ENCODE results near the gene OXSR1. TPM values are rescaled to one million over a fixed set of nuclear protein-coding genes. Genes with fewer than 3 reads are reported as not detected.
A peak's percentile ranks its signal among the peaks of the same experiment; 100 is the strongest.
"Not testable (repeated sequence)": the region's sequence is repeated elsewhere in the genome, so short reads cannot be mapped to it uniquely, and the experiment has no call there.

OXSR1 gene
- total and polyA plus RNA-seq, 10 of the 15 experiments (the other 5 are each of a cell fraction or from before 2014, with no cell fraction given): 12.4 to 54.6 (median 35.7) TPM

DNA sequence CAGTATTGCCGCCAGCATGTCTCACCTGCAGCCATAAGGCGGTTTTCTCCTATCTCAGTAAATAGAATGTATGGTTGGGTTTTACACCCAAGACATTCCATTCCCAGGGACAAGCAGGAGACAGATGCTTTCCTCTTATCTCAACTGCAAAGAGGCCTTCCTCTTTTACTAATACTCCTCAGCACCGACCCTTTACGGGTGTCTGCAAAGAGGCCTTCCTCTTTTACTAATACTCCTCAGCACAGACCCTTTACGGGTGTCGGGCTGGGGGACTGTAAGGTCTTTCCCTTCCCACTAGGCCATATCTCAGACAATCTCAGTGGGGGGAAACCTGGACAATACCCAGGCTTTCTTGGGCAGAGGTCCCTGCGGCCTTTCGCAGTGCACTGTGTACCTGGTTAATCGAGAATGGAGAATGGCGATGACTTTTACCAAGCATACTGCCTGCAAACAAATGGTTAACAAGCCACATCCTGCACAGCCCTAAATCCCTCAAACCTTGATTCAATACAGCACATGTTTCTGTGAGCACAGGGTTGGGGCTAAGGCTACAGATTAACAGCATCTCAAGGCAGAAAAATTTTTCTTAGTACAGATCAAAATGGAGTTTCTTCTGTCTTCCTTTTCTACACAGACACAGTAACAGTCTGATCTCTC, 29.6 kb upstream of the OXSR1 start:
- ChIA-PET CTCF (interaction anchor here (1.1 to 8.2 kb wide), 3 partner anchors 19 to 209 kb away, joined by 4 to 74 read pairs (median 6); partner anchors contain the start of gene OXSR1), RAD21 (ENCODE audit: unreplicated experiment) (interaction anchor here (1.2 to 1.4 kb wide), 2 partner anchors 35 to 131 kb away, joined by 3 to 6 read pairs; no protein-coding TSS in a partner anchor), POLR2A (interaction anchor here (1.1 to 8.8 kb wide), 6 partner anchors 19 to 211 kb away, joined by 3 to 146 read pairs (median 4); partner anchors contain the start of genes OXSR1 and XYLB), SMC1A (ENCODE audit: uncharacterized antibody, unreplicated experiment) (interaction anchor here (0.8 to 8.2 kb wide), 2 partner anchors 29 to 105 kb away, joined by 3 to 92 read pairs; partner anchors contain the start of gene OXSR1)
- BruUV-seq (replicated peaks); H3K9me3 ChIP-seq (replicated peaks; ENCODE audit: control insufficient read depth, insufficient read depth, low read length); DNase-seq (ENCODE audit: low read depth, low spot score); ATAC-seq; H3K27me3 ChIP-seq (replicated peaks in 1 of 2; ENCODE audit: control insufficient read depth in 2 of 2, insufficient read depth in 2 of 2, low read length in 1 of 2); in situ Hi-C loops (cut with MboI); H2AFZ ChIP-seq (ENCODE audit: control insufficient read depth, low read depth, low read length); H4K20me1 ChIP-seq (ENCODE audit: control insufficient read depth, insufficient read depth); FAIRE-seq: not testable (repeated sequence)
- peak overlapping the region; percentile 65 for H3K27ac ChIP-seq (ENCODE audit: control insufficient read depth, insufficient read depth)
- peak overlapping the region; percentile 79 for H3K9ac ChIP-seq (ENCODE audit: control insufficient read depth, insufficient read depth, low read length)
- H3K36me3 ChIP-seq (ENCODE audit: control insufficient read depth in 2 of 2, insufficient read depth in 2 of 2, low read length in 1 of 2): peaks cover 0 to 17% of the 10 kb centered on the region in 2 experiments; a peak in 2 of 4 replicates
- H3K79me2 ChIP-seq (ENCODE audit: control insufficient read depth, insufficient read depth, low read length): peaks cover 59% of the 10 kb centered on the region
- intact Hi-C loops (cut with micrococcal nuclease; ENCODE audit: unreplicated experiment): loop anchor here (5.0 kb wide), 1 partner anchor 77 kb away; no protein-coding TSS in a partner anchor
- peak overlapping the region; percentile 76 for H3K4me3 ChIP-seq
- peaks cover 26% of the 10 kb centered on the region for H3K4me1 ChIP-seq (ENCODE audit: control insufficient read depth, insufficient read depth, low read length)
- TF ChIP-seq SPI1 (IDR thresholded peaks at IDR 0.05; ENCODE audit: borderline replicate concordance, insufficient read depth, low read depth, low read length): peak; percentile 62
- 29% methylated on average over 10 of the region's 10 CpGs for WGBS (ENCODE audit: insufficient coverage, insufficient replicate concordance, low lambda C conversion rate, missing lambda C conversion rate)
- peak overlapping the region; percentile 85 for H3K4me2 ChIP-seq (ENCODE audit: control insufficient read depth, insufficient read depth)

- ATAC-seq (peak; percentile 15), FAIRE-seq (no peak), DNase-seq (ENCODE audit: low read depth, low spot score) (no peak)
- Histone ChIP-seq H3K79me2 (ENCODE audit: control insufficient read depth, insufficient read depth, low read length) (peaks cover 65% of the 10 kb centered on the region), H3K36me3 (ENCODE audit: control insufficient read depth in 2 of 2, insufficient read depth in 2 of 2, low read length in 1 of 2) (peaks cover 0 to 16% of the 10 kb centered on the region in 2 experiments; a peak in 2 of 4 replicates), H2AFZ (ENCODE audit: control insufficient read depth, low read depth, low read length) (peak overlapping the region; percentile 75), H3K9me3 (replicated peaks; ENCODE audit: control insufficient read depth, insufficient read depth, low read length) (no peaks in the 10 kb centered on the region; the same call in 2 of the 3 replicates), H3K4me1 (ENCODE audit: control insufficient read depth, insufficient read depth, low read length) (peaks cover 27% of the 10 kb centered on the region), H3K27ac (ENCODE audit: control insufficient read depth, insufficient read depth) (peak overlapping the region; percentile 65), H3K4me3 (peak overlapping the region; percentile 76), H3K9ac (ENCODE audit: control insufficient read depth, insufficient read depth, low read length) (peak overlapping the region; percentile 79), H3K4me2 (ENCODE audit: control insufficient read depth, insufficient read depth) (peak overlapping the region; percentile 85), H3K27me3 (replicated peaks in 1 of 2; ENCODE audit: control insufficient read depth in 2 of 2, insufficient read depth in 2 of 2, low read length in 1 of 2) (no peaks in the 10 kb centered on the region), H4K20me1 (ENCODE audit: control insufficient read depth, insufficient read depth) (no peaks in the 10 kb centered on the region; the same call in 1 of the 2 replicates)
- SMC1A ChIA-PET (ENCODE audit: uncharacterized antibody, unreplicated experiment): interaction anchor here (0.8 to 8.2 kb wide), 7 partner anchors 19 to 211 kb away, joined by 3 to 92 read pairs (median 4); partner anchors contain the start of genes OXSR1 and XYLB
- RAD21 ChIA-PET (ENCODE audit: unreplicated experiment): interaction anchor here (0.7 to 5.0 kb wide), 11 partner anchors 21 to 210 kb away, joined by 3 to 62 read pairs (median 3); partner anchors contain the start of genes OXSR1 and XYLB
- intact Hi-C loops (cut with micrococcal nuclease; ENCODE audit: unreplicated experiment) (loop anchor here (5.0 kb wide), 1 partner anchor 76 kb away; no protein-coding TSS in a partner anchor), in situ Hi-C loops (cut with MboI) (no loop called here)
- CTCF ChIA-PET: interaction anchor here (0.9 to 8.2 kb wide), 5 partner anchors 20 to 208 kb away, joined by 3 to 74 read pairs (median 4); partner anchors contain the start of gene OXSR1
- BruUV-seq (replicated peaks): no TSS peak
- POLR2A ChIA-PET: interaction anchor here (0.8 to 8.8 kb wide), 14 partner anchors 12 to 210 kb away, joined by 3 to 146 read pairs (median 5); partner anchors contain the start of genes OXSR1 and XYLB
- WGBS (ENCODE audit: insufficient coverage, insufficient replicate concordance, low lambda C conversion rate, missing lambda C conversion rate): 0% methylated on average over 16 of the region's 20 CpGs
- no peak for TF ChIP-seq ZNF384 (IDR thresholded peaks at IDR 0.05; ENCODE audit: borderline replicate concordance, low read depth, low read length)
- TF ChIP-seq ZNF207 (IDR thresholded peaks at IDR 0.05; ENCODE audit: borderline replicate concordance): no peak
- TF ChIP-seq HCFC1 (IDR thresholded peaks at IDR 0.05; ENCODE audit: low read length): no peak
- peak; percentile 67; the same call in 1 of the 2 replicates for TF ChIP-seq TCF3 (IDR thresholded peaks at IDR 0.05; ENCODE audit: borderline replicate concordance, insufficient read depth, low read depth, low read length)
- TF ChIP-seq, protein P1, sequence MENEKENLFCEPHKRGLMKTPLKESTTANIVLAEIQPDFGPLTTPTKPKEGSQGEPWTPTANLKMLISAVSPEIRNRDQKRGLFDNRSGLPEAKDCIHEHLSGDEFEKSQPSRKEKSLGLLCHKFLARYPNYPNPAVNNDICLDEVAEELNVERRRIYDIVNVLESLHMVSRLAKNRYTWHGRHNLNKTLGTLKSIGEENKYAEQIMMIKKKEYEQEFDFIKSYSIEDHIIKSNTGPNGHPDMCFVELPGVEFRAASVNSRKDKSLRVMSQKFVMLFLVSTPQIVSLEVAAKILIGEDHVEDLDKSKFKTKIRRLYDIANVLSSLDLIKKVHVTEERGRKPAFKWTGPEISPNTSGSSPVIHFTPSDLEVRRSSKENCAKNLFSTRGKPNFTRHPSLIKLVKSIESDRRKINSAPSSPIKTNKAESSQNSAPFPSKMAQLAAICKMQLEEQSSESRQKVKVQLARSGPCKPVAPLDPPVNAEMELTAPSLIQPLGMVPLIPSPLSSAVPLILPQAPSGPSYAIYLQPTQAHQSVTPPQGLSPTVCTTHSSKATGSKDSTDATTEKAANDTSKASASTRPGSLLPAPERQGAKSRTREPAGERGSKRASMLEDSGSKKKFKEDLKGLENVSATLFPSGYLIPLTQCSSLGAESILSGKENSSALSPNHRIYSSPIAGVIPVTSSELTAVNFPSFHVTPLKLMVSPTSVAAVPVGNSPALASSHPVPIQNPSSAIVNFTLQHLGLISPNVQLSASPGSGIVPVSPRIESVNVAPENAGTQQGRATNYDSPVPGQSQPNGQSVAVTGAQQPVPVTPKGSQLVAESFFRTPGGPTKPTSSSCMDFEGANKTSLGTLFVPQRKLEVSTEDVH (IDR thresholded peaks at IDR 0.05; ENCODE audit: low read depth, partially characterized antibody): no peak
- no peak for TF ChIP-seq IRF4 (IDR thresholded peaks at IDR 0.05; ENCODE audit: low read depth, low read length)
- no peak for TF ChIP-seq GABPA (IDR thresholded peaks at IDR 0.05; ENCODE audit: low read depth)
- TF ChIP-seq CBX5 (IDR thresholded peaks at IDR 0.05; ENCODE audit: low read depth): no peak
- no peak for TF ChIP-seq HDGF (IDR thresholded peaks at IDR 0.05)
- no peak for TF ChIP-seq SMARCA5 (IDR thresholded peaks at IDR 0.05)
- TF ChIP-seq SREBF1 (IDR thresholded peaks at IDR 0.05; ENCODE audit: low read length): no peak
- peak; percentile 81 for TF ChIP-seq TCF12 (IDR thresholded peaks at IDR 0.05; ENCODE audit: low read depth, low read length)
Measured at GRCh38 chr3:38136393-38136776, 29.0 kb upstream of the OXSR1 start.

All from GM12878 (cell line).